Pons (tissue), 1 donor: ENCODE results near the gene MIP.
A peak's percentile ranks its signal among the peaks of the same experiment; 100 is the strongest.
"Not testable (repeated sequence)": the region's sequence is repeated elsewhere in the genome, so short reads cannot be mapped to it uniquely, and the experiment has no call there.

ENCODE experiments used
- DNase-seq: peaks from one replicate; pipeline ENCODE4 v3.0.0-alpha.2; 2016; ENCODE audit warnings: low spot score

MIP gene

DNA sequence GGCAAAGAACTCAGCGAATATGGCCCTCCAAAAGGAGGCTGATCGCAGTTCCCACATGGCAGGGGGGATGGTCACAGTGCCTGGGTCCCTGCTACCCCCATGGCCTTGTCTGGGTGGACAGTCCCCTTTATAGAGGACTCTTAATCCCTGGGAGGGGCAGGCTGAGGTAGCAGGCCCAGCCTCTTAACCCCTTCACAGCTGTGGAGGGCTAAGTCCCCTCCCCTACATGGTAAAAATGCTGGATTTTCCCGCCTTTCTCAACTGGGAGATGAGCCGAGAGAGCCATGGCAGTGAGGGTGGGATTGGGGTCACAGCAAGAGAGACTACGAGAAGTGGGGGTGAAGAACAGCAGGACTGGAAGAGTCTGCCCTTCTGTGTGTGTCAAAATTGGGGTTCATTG, at the start of gene MIP:
MIP (minus strand) TSS at position 101 of the 400 bp plus-strand sequence; CDS start at position 57, 44 bp downstream.
- DNase-seq: no peak

DNA sequence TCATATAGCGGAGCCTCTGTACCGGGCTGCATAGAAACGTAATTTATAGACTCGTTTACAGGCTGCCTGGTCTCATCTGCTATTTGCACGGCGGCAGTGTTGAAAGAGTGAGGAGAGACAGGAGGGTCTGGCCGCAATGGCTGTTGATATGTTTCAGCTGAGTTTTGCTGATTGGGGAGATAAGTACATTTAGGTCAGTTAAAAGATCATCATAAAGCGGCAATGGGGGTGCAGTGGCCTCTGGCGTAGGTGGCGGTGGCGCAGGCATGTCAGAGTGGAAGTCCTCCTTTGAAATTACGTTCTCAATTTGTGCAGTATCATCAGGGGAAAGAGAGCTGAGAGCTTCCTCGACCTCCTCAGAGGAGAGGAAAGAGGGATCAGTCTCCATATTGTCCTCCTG, 45.4 kb upstream of the MIP start:
- DNase-seq: not testable (repeated sequence)

DNA sequence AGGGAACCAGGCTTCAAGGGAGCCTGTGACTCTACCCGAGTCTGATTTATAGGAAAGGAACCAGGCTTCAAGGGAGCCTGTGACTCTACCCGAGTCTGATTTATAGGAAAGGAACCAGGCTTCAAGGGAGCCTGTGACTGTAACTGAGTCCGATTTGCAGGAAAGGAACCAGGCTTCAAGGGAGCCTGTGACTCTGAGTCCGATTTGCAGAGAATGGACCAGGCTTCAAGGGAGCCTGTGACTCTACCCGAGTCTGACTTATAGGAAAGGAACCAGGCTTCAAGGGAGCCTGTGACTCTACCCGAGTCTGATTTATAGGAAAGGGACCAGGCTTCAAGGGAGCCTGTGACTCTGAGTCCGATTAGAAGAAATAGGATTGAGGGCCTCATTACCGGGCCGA, 45.0 kb upstream of the MIP start:
- DNase-seq: not testable (repeated sequence)

DNA sequence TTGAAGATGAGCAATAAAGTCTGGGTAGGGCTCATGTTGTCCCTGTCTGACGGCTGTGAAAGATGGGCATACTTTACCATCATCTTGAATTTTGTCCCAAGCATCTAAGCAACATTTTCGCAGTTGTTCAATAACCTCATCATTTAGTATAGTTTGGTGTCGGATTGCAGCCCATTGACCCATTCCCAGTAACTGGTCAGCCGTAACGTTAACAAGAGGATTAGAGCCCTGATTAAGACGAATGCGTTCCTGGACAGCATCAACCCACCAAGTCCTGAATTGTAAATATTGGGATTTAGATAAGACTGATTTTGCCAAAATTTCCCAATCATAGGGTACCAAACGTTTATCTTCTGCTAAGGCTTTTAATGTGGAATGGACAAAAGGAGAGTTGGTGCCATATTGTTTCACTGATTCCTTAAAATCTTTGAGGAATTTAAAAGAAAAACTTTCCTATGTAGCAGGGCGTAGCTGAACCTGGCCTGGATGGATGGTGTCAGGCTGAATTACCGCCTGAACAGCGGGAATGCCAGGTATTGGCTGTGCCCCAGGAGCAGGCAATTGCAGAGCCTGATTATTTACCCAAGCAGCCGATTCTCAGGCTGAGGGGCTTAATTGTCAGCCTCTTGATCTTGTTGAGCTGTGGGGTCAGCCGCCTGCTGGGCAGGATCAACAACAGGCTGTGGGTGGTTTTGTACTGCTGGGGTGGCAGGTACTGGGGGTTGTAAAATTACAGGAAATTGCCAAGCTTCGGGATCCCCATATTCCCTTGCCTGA, 43.9 kb upstream of the MIP start:
- not testable (repeated sequence) for DNase-seq

DNA sequence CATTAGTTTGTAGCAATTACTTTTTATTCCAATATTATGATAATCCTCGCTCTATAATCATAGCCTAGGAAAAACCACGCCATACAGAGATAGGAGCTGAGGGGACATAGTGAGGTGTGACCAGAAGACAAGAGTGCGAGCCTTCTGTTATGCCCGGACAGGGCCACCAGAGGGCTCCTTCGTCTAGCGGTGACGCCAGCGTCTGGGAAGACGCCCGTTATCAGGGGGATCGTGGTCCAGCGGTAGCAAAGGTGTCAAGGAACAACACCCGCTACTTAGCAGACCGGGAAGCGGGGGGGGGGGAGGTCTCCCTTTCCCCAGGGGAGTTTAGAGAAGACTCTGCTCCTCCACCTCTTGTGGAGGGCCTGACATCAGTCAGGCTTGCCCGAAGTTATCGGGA, 42.2 kb upstream of the MIP start:
- not testable (repeated sequence) for DNase-seq

DNA sequence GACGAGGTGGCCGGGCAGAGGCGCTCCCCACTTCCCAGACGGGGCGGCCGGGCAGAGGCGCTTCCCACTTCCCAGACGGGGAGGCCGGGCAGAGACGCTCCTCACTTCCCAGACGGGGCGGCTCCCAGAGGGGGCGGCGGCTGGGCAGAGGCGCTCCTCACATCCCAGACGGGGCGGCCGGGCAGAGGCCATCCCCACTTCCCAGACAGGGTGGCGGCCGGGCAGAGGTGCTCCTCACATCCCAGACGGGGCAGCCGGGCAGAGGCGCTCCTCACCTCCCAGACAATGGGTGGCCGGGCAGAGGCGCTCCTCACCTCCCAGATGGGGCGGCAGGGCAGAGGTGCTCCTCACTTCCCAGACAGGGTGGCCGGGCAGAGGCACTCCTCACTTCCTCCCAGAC, 40.0 kb upstream of the MIP start:
- DNase-seq: not testable (repeated sequence)

DNA sequence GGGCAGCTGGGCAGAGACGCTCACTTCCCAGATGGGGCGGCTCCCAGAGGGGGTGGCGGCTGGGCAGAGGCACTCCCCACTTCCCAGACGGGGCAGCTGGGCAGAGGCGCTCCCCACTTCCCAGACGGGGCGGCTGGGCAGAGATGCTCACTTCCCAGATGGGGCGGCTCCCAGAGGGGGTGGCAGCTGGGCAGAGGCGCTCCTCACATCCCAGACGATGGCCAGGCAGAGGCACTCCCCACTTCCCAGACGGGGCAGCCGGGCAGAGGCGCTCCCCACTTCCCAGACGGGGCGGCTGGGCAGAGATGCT, 39.6 kb upstream of the MIP start:
- not testable (repeated sequence) for DNase-seq

DNA sequence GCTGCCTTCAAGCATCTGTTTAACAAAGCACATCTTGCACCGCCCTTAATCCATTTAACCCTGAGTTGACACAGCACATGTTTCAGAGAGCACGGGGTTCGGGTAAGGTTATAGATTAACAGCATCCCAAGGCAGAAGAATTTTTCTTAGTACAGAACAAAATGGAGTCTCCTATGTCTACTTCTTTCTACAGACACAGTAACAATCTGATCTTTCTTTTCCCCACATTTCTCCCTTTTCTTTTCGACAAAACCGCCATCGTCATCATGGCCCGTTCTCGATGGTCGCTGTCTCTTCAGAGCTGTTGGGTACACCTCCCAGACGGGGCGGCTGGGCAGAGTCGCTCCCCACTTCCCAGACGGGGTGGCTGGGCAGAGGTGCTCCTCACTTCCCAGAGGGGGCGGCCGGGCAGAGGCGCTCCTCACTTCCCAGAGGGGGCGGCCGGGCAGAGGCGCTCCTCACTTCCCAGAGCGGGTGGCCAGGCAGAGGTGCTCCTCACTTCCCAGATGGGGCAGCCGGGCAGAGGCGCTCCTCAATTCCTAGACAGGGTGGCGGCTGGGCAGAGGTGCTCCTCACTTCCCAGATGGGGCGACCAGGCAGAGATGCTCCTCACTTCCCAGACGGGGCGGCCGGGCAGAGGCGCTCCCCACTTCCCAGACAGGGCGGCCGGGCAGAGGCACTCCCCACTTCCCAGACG, 39.1 kb upstream of the MIP start:
- DNase-seq: not testable (repeated sequence)

DNA sequence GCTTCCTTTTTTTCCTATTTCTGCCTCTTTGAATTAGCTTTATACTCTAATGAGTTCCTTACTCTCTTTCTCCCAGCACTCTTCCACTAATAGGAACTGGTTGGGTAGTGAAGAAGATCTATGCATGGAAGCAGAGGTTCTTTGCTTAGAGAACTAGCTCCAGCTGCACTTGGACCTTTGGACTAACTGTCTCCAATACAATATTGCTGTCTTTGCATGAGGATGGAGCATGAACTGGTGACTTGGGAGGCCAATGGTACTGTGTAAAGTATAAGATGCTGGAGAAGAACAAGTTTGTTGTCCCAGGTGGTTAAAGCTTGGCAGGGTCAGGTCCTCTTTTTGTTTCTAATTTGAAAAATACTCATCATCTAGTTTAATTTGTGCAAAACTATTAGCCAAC, 35.9 kb upstream of the MIP start:
- no peak for DNase-seq

DNA sequence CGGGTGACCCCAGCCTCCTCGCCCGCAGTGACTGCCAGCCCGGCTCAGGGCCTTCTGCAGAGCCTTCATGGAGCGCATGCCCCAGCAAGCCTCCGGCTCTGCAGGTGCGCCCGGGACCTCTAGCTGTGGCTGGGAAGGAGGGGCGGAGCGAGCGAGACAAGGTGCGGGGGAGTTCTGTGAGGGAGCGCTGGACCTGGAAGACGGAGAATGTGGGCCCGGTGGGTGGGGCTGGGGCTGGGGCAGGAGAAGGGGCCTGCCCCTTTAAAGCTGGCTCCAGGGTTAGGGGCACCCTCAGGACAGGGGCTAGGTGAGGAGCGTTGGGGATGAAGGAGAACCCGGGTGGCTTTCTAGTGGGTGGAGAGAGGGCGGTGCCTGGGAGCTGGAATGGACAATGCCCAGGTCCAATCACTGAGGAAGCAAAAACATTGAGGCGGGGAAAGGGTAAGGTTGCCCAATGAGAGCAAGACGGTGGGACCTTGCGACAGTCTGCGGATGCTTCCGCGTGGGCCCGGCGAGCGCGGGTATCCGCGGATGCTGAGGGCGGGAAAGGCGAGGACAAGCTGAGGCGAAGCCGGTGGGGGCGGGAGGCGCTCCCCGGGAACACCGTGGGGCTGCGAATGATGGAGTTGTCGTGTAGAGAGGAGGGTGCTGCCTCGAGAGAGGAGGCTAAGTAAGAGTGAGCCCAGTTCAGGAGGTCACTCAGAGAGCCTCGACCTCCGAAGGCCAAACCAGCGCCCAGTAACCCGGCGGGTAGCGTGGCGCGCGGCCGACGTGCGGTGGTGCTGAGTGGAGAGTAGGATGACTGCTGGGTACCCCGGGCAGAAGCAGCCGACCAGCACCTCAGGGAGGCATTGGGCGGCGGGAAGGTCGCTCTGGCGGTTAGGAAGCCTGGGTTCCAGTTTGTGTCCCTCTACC, 33.8 kb upstream of the MIP start, which contains the start of gene GLS2:
GLS2 (minus strand) TSS at position 121 of the 915 bp plus-strand sequence; CDS start at position 78, 43 bp downstream.
- DNase-seq: peak; percentile 86

DNA sequence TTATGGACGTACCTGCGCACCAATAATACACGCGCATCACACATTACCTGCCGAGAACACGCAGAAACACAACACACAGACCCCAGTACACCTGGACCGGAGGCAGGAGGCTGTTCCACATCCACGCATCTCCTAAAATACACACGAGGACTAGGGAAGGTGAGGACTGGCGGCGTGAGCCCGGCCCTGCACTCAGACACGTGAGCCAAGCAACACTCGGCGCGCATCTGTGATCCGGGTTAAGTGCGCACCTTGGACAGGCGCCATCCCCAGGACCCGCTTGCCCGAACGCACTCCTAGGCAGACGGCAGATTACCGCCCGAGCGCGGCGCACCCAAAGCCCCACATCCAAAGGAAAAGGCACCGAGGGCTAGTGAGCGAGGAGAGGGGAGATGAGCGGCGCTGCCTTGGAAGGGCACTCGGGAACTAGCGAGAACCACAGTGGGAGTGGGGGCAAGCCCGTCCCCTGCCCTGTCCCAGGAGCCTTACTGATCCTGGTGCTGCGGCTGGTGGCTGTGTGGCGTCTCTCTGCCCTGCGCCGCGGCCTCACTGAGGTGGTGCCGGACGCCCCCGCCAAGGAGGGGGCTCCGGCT, 33.1 kb upstream of the MIP start:
- DNase-seq: no peak

DNA sequence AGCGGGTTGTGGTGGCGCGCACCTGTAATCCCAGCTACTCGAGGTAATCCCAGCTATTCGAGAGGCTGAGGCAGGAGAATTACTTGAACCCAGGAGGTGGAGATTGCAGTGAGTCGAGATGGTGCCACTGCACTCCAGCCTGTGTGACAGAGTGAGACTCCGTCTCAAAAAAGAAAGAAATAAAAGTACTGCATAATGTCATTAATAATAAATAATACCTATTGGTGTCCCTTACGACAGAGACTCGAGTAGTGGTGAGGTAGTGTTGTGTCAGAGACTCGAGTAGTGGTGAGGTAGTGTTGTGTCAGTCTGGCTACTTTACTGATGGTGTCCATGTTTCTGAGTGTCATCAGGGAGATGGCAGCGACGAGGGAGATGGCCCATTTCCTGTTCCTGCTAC, 32.2 kb upstream of the MIP start:
- DNase-seq: no peak

DNA sequence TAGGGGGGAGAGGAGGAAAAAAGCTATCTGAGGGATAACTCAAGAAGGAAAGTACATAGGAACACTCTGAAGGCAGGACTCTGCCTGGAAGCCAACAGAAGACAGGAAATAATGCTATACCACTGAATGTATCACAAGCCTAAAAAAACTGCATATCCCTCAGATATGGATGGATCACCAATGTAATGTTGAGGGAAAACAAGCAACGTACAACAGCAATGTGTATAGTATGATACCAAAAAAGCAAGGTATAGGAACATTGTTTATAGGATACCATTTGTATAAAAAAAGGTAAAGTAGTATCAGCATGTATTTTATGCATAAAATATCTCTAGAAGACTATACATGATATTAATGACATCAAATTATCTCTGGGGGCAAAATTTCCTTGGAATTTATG, 30.1 kb upstream of the MIP start:
- DNase-seq: no peak

DNA sequence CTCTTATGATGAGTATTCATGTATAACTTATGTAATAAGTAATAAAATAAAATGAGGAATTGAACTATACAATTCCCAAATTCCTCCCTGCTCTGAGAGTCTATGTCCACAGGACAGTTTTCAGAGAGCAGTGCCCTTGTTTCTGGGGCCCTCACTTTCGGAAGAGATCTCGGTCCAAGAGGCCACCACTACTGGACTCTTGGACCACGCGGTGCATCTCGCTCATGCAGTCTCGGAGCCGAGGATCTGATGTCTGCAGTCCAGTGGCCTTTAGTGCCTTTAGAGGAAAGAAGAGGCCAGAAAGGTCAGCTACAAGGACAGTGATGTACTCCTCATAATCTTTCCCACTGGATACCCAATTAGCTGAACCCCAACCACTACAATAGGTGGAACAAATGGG, 25.2 kb upstream of the MIP start:
- DNase-seq: no peak

DNA sequence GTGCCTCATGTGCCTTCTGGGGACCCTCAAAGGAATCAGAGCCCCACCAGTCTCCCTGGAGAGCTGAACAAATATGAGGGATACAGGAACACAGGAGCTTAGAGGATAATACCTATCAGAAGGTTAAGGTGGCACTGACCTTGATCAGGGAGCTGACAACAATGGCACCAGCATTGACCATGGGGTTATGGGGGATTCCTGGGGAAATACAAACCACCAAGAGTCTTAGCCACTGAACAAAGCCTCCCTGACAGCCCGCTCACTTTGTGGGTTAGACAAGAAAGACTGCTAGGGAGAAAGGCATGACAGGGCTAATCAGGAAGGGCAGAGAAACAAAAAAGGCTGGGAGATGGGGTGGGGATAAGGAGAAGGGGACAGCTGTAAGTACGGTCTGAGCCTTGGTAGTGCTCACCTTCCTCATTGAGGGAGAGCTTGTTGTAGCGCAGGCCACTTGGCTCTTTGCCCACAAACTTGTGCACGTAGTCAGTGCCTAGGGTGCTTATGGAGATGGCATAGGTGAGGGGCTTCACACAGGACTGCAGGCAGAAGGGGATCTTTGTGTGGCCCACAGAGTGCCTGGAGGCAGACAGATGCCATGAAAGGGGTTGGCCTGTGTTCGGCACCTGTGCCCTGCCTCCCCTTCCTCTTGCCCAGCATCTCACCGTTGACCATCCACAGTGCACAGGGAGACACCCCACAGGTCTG, 23.2 kb upstream of the MIP start:
- DNase-seq: no peak

DNA sequence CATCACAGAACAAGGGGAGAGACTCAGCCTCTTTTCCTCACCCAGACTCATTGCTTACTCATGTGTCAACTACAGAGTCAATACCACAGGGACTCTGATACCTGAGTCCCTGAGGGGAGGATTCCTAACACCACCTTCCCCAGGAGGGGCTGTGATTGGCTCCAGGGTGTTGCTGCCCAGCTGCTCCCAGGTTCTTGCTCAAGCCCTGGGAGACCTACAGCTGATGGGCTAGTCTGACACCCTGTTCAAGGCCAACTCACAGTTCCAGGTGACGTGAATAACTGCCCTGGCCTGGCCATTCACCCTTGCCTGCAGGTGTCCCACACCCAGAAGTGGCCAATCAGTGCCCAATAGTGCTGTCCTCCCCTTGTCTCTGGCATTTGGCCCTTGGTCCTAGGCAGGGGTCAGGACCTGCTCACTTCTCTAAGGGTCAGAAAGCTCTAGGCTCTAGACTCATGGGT, 22.5 kb upstream of the MIP start:
- DNase-seq: no peak

DNA sequence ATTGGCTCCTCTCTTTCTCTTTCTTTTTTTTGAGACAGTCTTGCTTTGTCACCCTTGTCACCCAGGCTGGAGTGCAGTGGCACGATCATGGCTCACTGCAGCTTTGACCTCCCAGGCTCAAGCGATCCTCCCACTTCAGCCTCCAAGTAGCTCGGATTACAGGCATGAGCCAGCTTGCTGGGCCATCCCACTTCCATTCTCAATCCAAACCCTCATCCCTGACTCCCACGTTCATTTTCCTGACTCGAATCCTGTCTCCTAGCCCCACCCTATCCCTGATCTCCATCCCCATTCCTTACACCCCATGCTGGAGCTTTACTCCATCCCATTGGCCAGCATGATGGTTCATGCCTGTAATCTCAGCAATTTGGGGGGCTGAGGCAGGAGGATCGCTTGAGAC, 21.7 kb upstream of the MIP start:
- DNase-seq: no peak

DNA sequence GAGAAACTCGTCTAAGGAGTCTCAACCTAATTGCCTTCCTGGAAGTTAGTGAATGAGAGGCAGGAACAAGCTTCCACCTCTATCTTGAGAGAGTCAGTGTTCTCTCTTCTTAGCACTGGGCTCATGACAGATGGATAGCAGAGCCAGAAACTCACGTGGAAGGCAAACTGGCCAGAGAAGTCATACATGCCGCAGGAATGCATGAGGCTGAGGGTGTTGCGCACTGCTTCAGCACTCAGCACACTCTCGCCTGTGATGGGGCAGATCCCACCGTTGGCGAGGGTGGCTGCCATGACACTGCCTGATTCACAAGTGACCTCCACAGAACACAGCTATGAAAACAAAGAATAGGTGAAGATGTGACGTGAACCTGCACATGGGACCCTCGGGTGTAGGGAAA, 19.9 kb upstream of the MIP start:
- no peak for DNase-seq

DNA sequence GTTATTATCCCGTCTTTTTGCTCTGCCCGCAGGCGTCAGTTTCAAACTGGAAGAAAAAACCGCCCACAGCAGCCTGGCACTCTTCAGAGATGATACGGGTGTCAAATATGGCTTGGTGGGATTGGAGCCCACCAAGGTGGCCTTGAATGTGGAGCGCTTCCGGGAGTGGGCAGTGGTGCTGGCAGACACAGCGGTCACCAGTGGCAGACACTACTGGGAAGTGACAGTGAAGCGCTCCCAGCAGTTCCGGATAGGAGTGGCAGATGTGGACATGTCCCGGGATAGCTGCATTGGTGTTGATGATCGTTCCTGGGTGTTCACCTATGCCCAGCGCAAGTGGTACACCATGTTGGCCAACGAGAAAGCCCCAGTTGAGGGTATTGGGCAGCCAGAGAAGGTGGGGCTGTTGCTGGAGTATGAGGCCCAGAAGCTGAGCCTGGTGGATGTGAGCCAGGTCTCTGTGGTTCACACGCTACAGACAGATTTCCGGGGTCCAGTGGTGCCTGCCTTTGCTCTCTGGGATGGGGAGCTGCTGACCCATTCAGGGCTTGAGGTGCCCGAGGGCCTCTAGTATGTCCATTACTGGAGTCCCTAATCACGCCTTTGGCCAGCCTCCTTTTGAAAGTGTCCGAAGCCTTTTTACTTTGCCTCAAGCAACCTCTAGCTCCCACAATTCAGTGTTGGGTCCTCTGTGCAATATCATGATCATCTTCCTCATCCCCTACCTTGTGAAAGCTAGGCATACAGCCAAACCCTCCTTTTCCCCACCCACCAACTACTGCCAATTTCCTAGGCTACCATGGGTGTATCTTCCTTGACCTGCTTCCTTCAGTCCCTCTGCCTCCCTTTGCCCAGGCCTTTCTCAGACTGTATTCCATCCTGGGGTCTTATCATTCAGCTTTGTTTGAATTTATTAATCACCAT, 14.8 kb upstream of the MIP start:
- no peak for DNase-seq
